ENCODE data around the gene TRIM67. TPM values are rescaled to one million over a fixed set of nuclear protein-coding genes. Genes with fewer than 3 reads are reported as not detected.

TRIM67 gene
- total RNA-seq, 2 donors from 2014 or later, result 0.12 TPM; not detected in 1

DNA sequence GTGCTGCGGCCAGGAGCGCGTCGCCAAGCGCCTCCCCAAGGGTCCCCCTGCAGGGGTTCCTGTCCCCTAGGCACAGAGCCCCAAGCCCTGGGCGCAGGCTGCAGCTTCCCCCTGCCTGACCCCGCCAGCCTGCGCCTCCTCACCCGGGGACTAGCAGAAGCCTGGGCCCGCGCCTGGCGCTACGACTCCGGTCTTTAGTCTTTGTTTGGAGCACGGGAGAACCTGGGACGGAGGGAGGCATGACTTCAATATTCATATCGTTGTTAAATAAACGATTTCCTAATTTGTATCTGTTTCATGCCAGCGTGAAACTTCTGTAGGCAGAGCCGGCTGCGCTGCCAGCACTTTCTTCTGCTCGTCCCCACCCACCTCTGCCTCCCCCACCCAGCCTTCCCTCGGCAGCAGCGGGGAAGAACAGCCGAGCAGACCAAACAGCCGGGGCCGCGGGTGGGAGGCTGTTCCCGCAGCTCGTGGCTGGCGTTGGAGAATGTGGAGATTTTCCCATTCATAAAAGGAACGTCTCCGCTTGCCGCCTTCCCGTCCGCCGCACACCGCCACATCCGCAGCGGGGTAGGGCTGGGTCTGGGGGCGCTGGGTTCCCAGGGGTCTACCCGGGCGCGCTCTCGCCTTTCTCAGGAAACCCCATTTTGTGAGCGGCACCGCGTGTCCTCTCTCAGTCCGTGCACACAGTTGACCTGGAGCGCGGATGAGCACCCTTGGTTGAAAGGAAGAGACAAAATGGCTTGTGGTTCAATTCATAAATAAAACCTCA, 777 bp upstream of the TRIM67 start:
- Mint-ChIP-seq H3K36me3 (ENCODE audit: insufficient read depth in 2 of 2) (no peaks in the 10 kb centered on the region), H3K4me3 (peak overlapping the region; percentile 46 to 69), H3K27ac (no peak overlapping the region), H3K4me1 (ENCODE audit: low read depth) (no peaks in the 10 kb centered on the region), H3K27me3 (ENCODE audit: low read depth) (peaks cover 69% of the 10 kb centered on the region), H3K9me3 (no peaks in the 10 kb centered on the region)
- no peak for DNase-seq
- ATAC-seq (replicated peaks in 1 of 2), result no peak

GRCh38 chr1:231162297-231162969, 575 bp downstream of the TRIM67 start:
- peak; percentile 50 to 54 for DNase-seq
- peak overlapping the region; percentile 71 to 74 for H3K4me3 Mint-ChIP-seq
- H3K36me3 Mint-ChIP-seq (ENCODE audit: insufficient read depth in 2 of 2), result no peaks in the 10 kb centered on the region
- H3K4me1 Mint-ChIP-seq (ENCODE audit: low read depth), result no peaks in the 10 kb centered on the region
- H3K27ac Mint-ChIP-seq, result no peak overlapping the region
- no peaks in the 10 kb centered on the region for H3K9me3 Mint-ChIP-seq
- peaks cover 64% of the 10 kb centered on the region for H3K27me3 Mint-ChIP-seq (ENCODE audit: low read depth)
- peak; percentile 65 to 77 for ATAC-seq (replicated peaks in 1 of 2)

DNA sequence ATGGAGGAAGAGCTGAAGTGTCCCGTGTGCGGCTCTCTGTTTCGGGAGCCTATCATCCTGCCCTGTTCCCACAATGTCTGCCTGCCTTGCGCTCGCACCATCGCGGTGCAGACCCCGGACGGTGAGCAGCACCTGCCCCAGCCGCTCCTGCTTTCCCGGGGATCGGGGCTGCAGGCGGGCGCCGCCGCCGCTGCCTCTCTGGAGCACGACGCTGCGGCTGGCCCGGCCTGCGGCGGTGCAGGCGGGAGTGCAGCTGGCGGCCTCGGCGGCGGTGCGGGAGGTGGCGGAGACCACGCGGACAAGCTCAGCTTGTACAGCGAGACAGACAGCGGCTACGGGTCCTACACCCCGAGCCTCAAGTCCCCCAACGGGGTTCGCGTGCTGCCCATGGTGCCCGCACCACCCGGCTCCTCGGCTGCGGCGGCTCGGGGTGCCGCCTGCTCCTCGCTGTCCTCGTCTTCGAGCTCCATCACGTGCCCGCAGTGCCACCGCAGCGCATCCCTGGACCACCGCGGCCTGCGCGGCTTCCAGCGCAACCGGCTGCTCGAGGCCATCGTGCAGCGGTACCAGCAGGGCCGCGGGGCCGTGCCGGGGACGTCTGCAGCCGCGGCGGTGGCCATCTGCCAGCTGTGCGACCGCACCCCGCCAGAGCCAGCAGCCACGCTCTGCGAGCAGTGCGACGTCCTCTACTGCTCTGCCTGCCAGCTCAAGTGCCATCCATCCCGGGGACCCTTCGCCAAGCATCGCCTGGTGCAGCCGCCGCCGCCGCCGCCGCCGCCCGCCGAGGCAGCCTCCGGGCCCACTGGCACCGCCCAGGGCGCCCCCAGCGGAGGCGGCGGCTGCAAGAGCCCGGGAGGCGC, 1.3 kb downstream of the TRIM67 start:
- H3K4me3 Mint-ChIP-seq, result peak overlapping the region; percentile 51 to 74
- peaks cover 63% of the 10 kb centered on the region for H3K27me3 Mint-ChIP-seq (ENCODE audit: low read depth)
- no peaks in the 10 kb centered on the region for H3K4me1 Mint-ChIP-seq (ENCODE audit: low read depth)
- H3K27ac Mint-ChIP-seq, result no peak overlapping the region
- H3K36me3 Mint-ChIP-seq (ENCODE audit: insufficient read depth in 2 of 2), result no peaks in the 10 kb centered on the region
- H3K9me3 Mint-ChIP-seq, result no peaks in the 10 kb centered on the region
- DNase-seq (no peak), ATAC-seq (replicated peaks in 1 of 2) (peak in 1 of 2 donors; percentile 29)

DNA sequence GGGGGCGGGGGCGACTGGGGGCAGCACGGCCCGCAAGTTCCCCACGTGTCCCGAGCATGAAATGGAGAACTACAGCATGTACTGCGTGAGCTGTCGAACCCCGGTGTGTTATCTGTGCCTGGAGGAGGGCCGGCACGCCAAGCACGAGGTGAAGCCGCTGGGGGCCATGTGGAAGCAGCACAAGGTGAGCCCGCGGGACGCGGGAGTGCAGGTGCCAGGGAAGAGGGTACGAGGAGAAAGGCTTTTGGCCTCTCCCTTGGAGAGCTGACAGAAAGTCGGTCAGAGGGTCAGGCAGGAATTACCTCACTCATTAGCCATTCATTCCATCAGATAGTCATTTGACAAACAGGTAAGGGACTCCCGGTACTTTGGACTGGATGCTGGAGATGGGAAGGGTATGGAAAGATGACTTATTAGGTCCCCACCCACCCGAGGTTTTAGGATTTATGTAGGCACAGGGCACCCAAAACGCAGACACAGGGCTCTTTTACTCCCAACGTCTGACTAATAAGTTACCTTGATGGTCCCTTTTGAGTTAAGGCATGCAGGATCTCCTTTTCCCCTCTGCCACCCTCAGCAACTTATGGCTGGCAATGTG, 2.1 kb downstream of the TRIM67 start:
- Mint-ChIP-seq H3K27me3 (ENCODE audit: low read depth) (peaks cover 65% of the 10 kb centered on the region), H3K4me1 (ENCODE audit: low read depth) (no peaks in the 10 kb centered on the region), H3K36me3 (ENCODE audit: insufficient read depth in 2 of 2) (no peaks in the 10 kb centered on the region), H3K4me3 (peak overlapping the region in 1 of 2 donors; percentile 19), H3K9me3 (no peaks in the 10 kb centered on the region), H3K27ac (no peak overlapping the region)
- DNase-seq (no peak), ATAC-seq (replicated peaks in 1 of 2) (no peak)

GRCh38 chr1:231165371-231165770, 3.5 kb downstream of the TRIM67 start:
- no peaks in the 10 kb centered on the region for H3K4me1 Mint-ChIP-seq (ENCODE audit: low read depth)
- no peaks in the 10 kb centered on the region for H3K36me3 Mint-ChIP-seq (ENCODE audit: insufficient read depth in 2 of 2)
- ATAC-seq (replicated peaks in 1 of 2) (no peak), DNase-seq (no peak)
- no peaks in the 10 kb centered on the region for H3K9me3 Mint-ChIP-seq
- H3K4me3 Mint-ChIP-seq, result no peak overlapping the region
- peaks cover 51% of the 10 kb centered on the region for H3K27me3 Mint-ChIP-seq (ENCODE audit: low read depth)
- H3K27ac Mint-ChIP-seq, result no peak overlapping the region

DNA sequence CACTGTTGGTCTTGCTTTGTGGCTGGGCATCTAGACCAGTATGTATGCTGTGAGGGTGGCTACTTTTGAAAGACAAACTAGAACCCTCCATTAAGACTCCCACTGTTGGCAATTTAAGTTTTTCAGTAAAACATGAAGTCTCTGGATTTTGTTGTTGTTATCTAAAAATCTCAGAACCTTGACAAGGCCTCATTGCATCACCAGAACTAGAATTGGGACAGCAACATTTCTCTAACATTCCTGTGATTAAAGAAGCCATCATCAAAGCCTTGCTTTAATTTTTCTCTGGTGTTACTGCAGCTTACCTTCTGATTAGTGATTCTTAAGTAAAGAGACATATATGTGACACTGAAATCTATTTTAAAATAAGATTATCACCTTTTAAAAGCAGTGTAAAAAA, 4.5 kb downstream of the TRIM67 start:
- no peak for DNase-seq
- Mint-ChIP-seq H3K9me3 (no peaks in the 10 kb centered on the region), H3K4me3 (no peak overlapping the region), H3K36me3 (ENCODE audit: insufficient read depth in 2 of 2) (no peaks in the 10 kb centered on the region), H3K27ac (no peak overlapping the region), H3K4me1 (ENCODE audit: low read depth) (no peaks in the 10 kb centered on the region), H3K27me3 (ENCODE audit: low read depth) (peaks cover 50% of the 10 kb centered on the region)
- no peak for ATAC-seq (replicated peaks in 1 of 2)

- DNase-seq, result no peak
- no peak overlapping the region for H3K4me3 Mint-ChIP-seq
- no peaks in the 10 kb centered on the region for H3K9me3 Mint-ChIP-seq
- peaks cover 65% of the 10 kb centered on the region for H3K27me3 Mint-ChIP-seq (ENCODE audit: low read depth)
- no peak for ATAC-seq (replicated peaks in 1 of 2)
- H3K36me3 Mint-ChIP-seq (ENCODE audit: insufficient read depth in 2 of 2), result no peaks in the 10 kb centered on the region
- no peaks in the 10 kb centered on the region for H3K4me1 Mint-ChIP-seq (ENCODE audit: low read depth)
- H3K27ac Mint-ChIP-seq, result no peak overlapping the region
Observed at GRCh38 chr1:231170875-231171274, 9.0 kb downstream of the TRIM67 start.

- H3K4me3 Mint-ChIP-seq, result no peak overlapping the region
- peaks cover 65% of the 10 kb centered on the region for H3K27me3 Mint-ChIP-seq (ENCODE audit: low read depth)
- no peak overlapping the region for H3K27ac Mint-ChIP-seq
- no peaks in the 10 kb centered on the region for H3K4me1 Mint-ChIP-seq (ENCODE audit: low read depth)
- DNase-seq (no peak), ATAC-seq (replicated peaks in 1 of 2) (no peak)
- no peaks in the 10 kb centered on the region for H3K9me3 Mint-ChIP-seq
- no peaks in the 10 kb centered on the region for H3K36me3 Mint-ChIP-seq (ENCODE audit: insufficient read depth in 2 of 2)
Observed at GRCh38 chr1:231171623-231172197, 9.9 kb downstream of the TRIM67 start.

GRCh38 chr1:231172411-231172810, 10.6 kb downstream of the TRIM67 start:
- Mint-ChIP-seq H3K4me3 (no peak overlapping the region), H3K27me3 (ENCODE audit: low read depth) (peaks cover 68% of the 10 kb centered on the region), H3K36me3 (ENCODE audit: insufficient read depth in 2 of 2) (no peaks in the 10 kb centered on the region), H3K9me3 (no peaks in the 10 kb centered on the region), H3K27ac (no peak overlapping the region), H3K4me1 (ENCODE audit: low read depth) (no peaks in the 10 kb centered on the region)
- DNase-seq (no peak), ATAC-seq (replicated peaks in 1 of 2) (no peak)

DNA sequence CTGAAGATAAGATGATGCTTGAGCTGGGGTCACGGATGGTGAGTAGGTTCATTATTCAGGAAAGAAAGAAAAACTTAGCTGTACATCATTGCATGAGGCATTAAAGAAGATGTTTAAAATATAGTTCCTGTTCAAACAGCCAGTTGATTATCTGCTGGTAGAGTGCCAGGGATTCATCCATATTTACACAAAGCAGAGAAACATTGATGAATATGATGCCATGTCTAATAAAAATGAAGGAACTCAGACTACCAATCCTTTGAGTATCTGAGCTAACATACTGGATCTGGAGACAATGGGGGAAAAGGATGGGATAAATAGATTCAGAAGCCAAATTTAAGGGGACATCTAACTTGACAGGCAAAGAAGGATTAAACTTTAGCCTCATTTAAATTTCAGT, 14.6 kb downstream of the TRIM67 start:
- Mint-ChIP-seq H3K27me3 (ENCODE audit: low read depth) (peaks cover 79% of the 10 kb centered on the region), H3K4me3 (no peak overlapping the region), H3K9me3 (no peaks in the 10 kb centered on the region), H3K4me1 (ENCODE audit: low read depth) (no peaks in the 10 kb centered on the region), H3K36me3 (ENCODE audit: insufficient read depth in 2 of 2) (peaks cover 0 to 1% of the 10 kb centered on the region in 2 donors), H3K27ac (no peak overlapping the region)
- ATAC-seq (replicated peaks in 1 of 2) (no peak), DNase-seq (no peak)

DNA sequence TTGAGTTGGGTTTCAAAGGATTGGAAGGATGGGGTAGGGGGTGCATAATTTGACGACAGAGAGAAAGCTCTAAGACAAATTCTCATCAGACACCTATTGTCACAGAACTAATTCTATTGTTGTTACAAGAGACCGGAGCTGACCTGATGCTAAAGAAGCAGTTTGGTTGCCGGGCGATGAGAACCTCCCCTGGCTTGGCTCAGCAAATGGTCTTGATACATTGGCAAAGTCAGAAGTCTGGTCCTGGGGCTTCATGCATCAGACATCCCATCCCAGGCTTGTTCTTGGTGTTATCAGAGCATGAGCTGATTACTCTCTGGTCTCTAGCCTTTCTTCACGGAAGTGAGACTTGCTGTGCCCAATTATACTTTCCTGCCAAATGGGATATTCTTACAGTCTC, 15.4 kb downstream of the TRIM67 start:
- peaks cover 0 to 1% of the 10 kb centered on the region in 2 donors for H3K36me3 Mint-ChIP-seq (ENCODE audit: insufficient read depth in 2 of 2)
- peaks cover 79% of the 10 kb centered on the region for H3K27me3 Mint-ChIP-seq (ENCODE audit: low read depth)
- DNase-seq, result no peak
- H3K4me3 Mint-ChIP-seq, result no peak overlapping the region
- no peak for ATAC-seq (replicated peaks in 1 of 2)
- no peak overlapping the region for H3K27ac Mint-ChIP-seq
- no peaks in the 10 kb centered on the region for H3K9me3 Mint-ChIP-seq
- no peaks in the 10 kb centered on the region for H3K4me1 Mint-ChIP-seq (ENCODE audit: low read depth)

DNA sequence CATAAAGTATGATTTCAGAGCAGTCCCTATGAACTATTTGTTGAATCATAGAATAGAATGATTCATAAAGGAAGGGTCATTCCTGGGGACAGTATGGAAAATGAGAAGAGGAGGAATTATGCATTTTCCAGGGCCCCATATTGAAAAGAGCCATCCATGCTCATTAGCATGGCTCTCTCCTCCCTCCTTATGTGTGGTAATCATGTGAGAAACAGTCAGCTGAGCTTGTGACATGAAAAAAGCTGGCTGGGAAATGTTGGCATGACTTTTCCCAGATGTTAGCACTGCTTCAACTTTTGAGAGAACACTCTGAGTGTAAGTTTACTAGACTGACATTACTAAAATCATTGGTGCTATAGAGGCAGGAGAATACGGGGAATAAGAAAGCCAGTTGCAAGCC, 16.1 kb downstream of the TRIM67 start:
- no peaks in the 10 kb centered on the region for H3K4me1 Mint-ChIP-seq (ENCODE audit: low read depth)
- H3K27ac Mint-ChIP-seq, result no peak overlapping the region
- no peak for DNase-seq
- H3K36me3 Mint-ChIP-seq (ENCODE audit: insufficient read depth in 2 of 2), result peaks cover 0 to 1% of the 10 kb centered on the region in 2 donors
- H3K9me3 Mint-ChIP-seq, result no peaks in the 10 kb centered on the region
- ATAC-seq (replicated peaks in 1 of 2), result no peak
- peaks cover 79% of the 10 kb centered on the region for H3K27me3 Mint-ChIP-seq (ENCODE audit: low read depth)
- no peak overlapping the region for H3K4me3 Mint-ChIP-seq
